Measurements from ENCODE around the gene TMEM178B.

GRCh38 chr7:141161550-141162535 is 88.0 kb downstream of the TMEM178B start:
- no peak for TF ChIP-seq CTCF (IDR thresholded peaks at IDR 0.05; ENCODE audit: low read depth, low read length, poor library complexity, severe bottlenecking)
- no peak for TF ChIP-seq EZH2phosphoT487 (IDR thresholded peaks at IDR 0.05; ENCODE audit: borderline replicate concordance, low read length)

All from DOHH2 (cell line).